GM23248 (cell line): ENCODE data around the gene TRIM72.

Source experiments
- EZH2 ChIP-seq: fragments of 200-600 bp; sonication (generic); IDR thresholded peaks from 2 replicates; pipeline ENCODE4 v1.6.1; 2018; ENCODE audit warnings: antibody characterized with exemption, mild to moderate bottlenecking; ENCODE audit not compliant: insufficient read depth, poor library complexity, severe bottlenecking
- EZH2phosphoT487 ChIP-seq: fragments of 200-600 bp; sonication (generic); IDR thresholded peaks from 2 replicates; pipeline ENCODE4 v1.6.1; 2018; ENCODE audit warnings: antibody characterized with exemption, moderate library complexity, mild to moderate bottlenecking, low read depth; ENCODE audit not compliant: insufficient read depth

DNA sequence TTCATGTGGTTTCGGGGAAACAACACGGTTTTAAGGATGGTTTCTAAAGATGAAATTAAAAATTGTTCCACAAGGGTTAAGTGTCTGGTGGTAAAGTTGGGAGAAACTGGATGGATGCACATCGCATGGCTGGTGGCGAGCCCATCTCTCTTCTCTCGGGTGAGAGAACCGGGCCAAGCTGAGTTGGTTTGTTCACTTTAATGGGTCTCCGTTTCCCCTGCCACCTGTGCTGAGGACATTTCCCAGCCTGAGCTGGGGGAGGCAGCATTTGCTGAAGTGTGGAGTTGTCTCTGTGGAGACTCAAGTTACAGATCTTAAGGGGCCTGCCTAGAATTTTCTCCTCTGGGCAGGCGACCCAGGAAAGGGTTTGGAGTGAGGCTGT is 26.1 kb upstream of the TRIM72 start:
- TF ChIP-seq EZH2 (no peak), EZH2phosphoT487 (no peak)
